HEK293 (cell line): ENCODE data around the gene TALDO1.

Source experiments
- CTCF ChIA-PET: fragments of 350-600 bp; formaldehyde crosslinking; extraction: SDS; loops from one replicate; lab custom pipeline; 2021; ENCODE audit warnings: antibody characterized with exemption; lab: Yijun Ruan, JAX
- POLR2A ChIA-PET: fragments of 300-600 bp; formaldehyde crosslinking; extraction: SDS; loops from one replicate; lab custom pipeline; 2020; ENCODE audit warnings: antibody characterized with exemption, inconsistent platforms; lab: Yijun Ruan, JAX
- H3K27ac ChIP-seq: fragments of 200-500 bp; sonication (Bioruptor generic); 2 replicates; pipeline ENCODE4 v1.5.1; 2014; ENCODE audit warnings: low read depth, low read length, control low read depth, inconsistent platforms; ENCODE audit errors: extremely low read depth
- H3K36me3 ChIP-seq, 2 experiments: fragments of 200-500 bp in 1 of 2; sonication (Bioruptor generic) in 1 of 2; 1 replicate in 1 of 2; 2 replicates in 1 of 2; pipeline ENCODE4 v1.5.1; 2014 to 2017; ENCODE audit warnings: inconsistent platforms in 2 of 2, low read length in 2 of 2; ENCODE audit not compliant: control insufficient read depth in 2 of 2, insufficient read depth in 1 of 2
- H3K4me1 ChIP-seq: fragments of 200-500 bp; sonication (Bioruptor generic); 2 replicates; pipeline ENCODE4 v1.5.1; 2014; ENCODE audit warnings: mild to moderate bottlenecking, low read length, inconsistent platforms; ENCODE audit not compliant: control insufficient read depth, insufficient read depth
- H3K4me3 ChIP-seq: 2 replicates; pipeline ENCODE4 v1.5.1; 2011; ENCODE audit warnings: low read depth, mild to moderate bottlenecking, control low read depth, low read length, moderate library complexity
- H3K9me3 ChIP-seq: fragments of 200-500 bp; sonication (Bioruptor generic); 2 replicates; pipeline ENCODE4 v1.5.1; 2014; ENCODE audit warnings: low read depth, low read length, inconsistent platforms; ENCODE audit not compliant: control insufficient read depth, insufficient read depth
- CTCF ChIP-seq: fragments of 450-650 bp; formaldehyde crosslinking; IDR thresholded peaks from 2 replicates; pipeline ENCODE4 v1.5.1; 2016; ENCODE audit warnings: missing biosample characterization, missing genetic modification characterization
- HOXC10 ChIP-seq: sonication (generic); formaldehyde crosslinking; IDR thresholded peaks from 2 replicates; pipeline ENCODE4 v1.8.1; 2023; ENCODE audit warnings: mild to moderate bottlenecking, missing genetic modification reagents
- KLF10 ChIP-seq: fragments of 450-650 bp; IDR thresholded peaks from 2 replicates; pipeline ENCODE4 v1.5.1; 2018; ENCODE audit warnings: missing biosample characterization, mild to moderate bottlenecking, missing genetic modification characterization
- KLF9 ChIP-seq: fragments of 450-650 bp; formaldehyde crosslinking; IDR thresholded peaks from 2 replicates; pipeline ENCODE4 v1.5.1; 2016; ENCODE audit warnings: missing biosample characterization, missing genetic modification characterization, low read depth
- SCRT2 ChIP-seq: fragments of 450-650 bp; formaldehyde crosslinking; IDR thresholded peaks from 2 replicates; pipeline ENCODE4 v1.5.1; 2016; ENCODE audit warnings: missing biosample characterization, missing genetic modification characterization
- SP2 ChIP-seq: fragments of 450-650 bp; formaldehyde crosslinking; IDR thresholded peaks from 2 replicates; pipeline ENCODE4 v1.5.1; 2016; ENCODE audit warnings: missing biosample characterization, missing genetic modification characterization
- ZBTB20 ChIP-seq: fragments of 450-650 bp; formaldehyde crosslinking; IDR thresholded peaks from 2 replicates; pipeline ENCODE4 v1.5.1; 2016; ENCODE audit warnings: missing biosample characterization, missing genetic modification characterization
- ZNF132 ChIP-seq: fragments of 450-650 bp; formaldehyde crosslinking; IDR thresholded peaks from 2 replicates; pipeline ENCODE4 v1.5.1; 2017; ENCODE audit warnings: missing biosample characterization, missing genetic modification characterization, borderline replicate concordance
- ZNF157 ChIP-seq: fragments of 450-650 bp; formaldehyde crosslinking; IDR thresholded peaks from 2 replicates; pipeline ENCODE4 v1.5.1; 2016; ENCODE audit warnings: missing biosample characterization, missing genetic modification characterization
- ZNF175 ChIP-seq: fragments of 450-650 bp; formaldehyde crosslinking; IDR thresholded peaks from 2 replicates; pipeline ENCODE4 v1.5.1; 2016; ENCODE audit warnings: missing biosample characterization, missing genetic modification characterization
- ZNF214 ChIP-seq: fragments of 450-650 bp; formaldehyde crosslinking; IDR thresholded peaks from 2 replicates; pipeline ENCODE4 v1.5.1; 2017; ENCODE audit warnings: missing biosample characterization, mild to moderate bottlenecking, missing genetic modification characterization, borderline replicate concordance
- ZNF280C ChIP-seq: fragments of 450-650 bp; formaldehyde crosslinking; IDR thresholded peaks from 2 replicates; pipeline ENCODE4 v1.5.1; 2016; ENCODE audit warnings: missing biosample characterization, missing genetic modification characterization
- ZNF292 ChIP-seq: fragments of 450-650 bp; formaldehyde crosslinking; IDR thresholded peaks from 2 replicates; pipeline ENCODE4 v1.5.1; 2016; ENCODE audit warnings: low read depth, missing biosample characterization, missing genetic modification characterization, borderline replicate concordance
- ZNF354C ChIP-seq: fragments of 450-650 bp; formaldehyde crosslinking; IDR thresholded peaks from 2 replicates; pipeline ENCODE4 v1.5.1; 2016; ENCODE audit warnings: missing biosample characterization, missing genetic modification characterization, low read depth, borderline replicate concordance
- ZNF488 ChIP-seq: fragments of 450-650 bp; formaldehyde crosslinking; IDR thresholded peaks from 2 replicates; pipeline ENCODE4 v1.5.1; 2016; ENCODE audit warnings: missing biosample characterization, missing genetic modification characterization
- ZNF510 ChIP-seq: fragments of 450-650 bp; formaldehyde crosslinking; IDR thresholded peaks from 2 replicates; pipeline ENCODE4 v1.5.1; 2018; ENCODE audit warnings: mild to moderate bottlenecking, missing genetic modification characterization, missing biosample characterization; ENCODE audit not compliant: insufficient replicate concordance
- ZNF521 ChIP-seq: fragments of 450-650 bp; formaldehyde crosslinking; IDR thresholded peaks from 2 replicates; pipeline ENCODE4 v1.5.1; 2017; ENCODE audit warnings: missing biosample characterization, mild to moderate bottlenecking, missing genetic modification characterization
- ZNF544 ChIP-seq: fragments of 450-650 bp; formaldehyde crosslinking; IDR thresholded peaks from 2 replicates; pipeline ENCODE4 v1.5.0; 2017; ENCODE audit warnings: missing biosample characterization, missing genetic modification characterization
- ZNF548 ChIP-seq: fragments of 450-650 bp; formaldehyde crosslinking; IDR thresholded peaks from 2 replicates; pipeline ENCODE4 v1.5.1; 2016; ENCODE audit warnings: missing biosample characterization, missing genetic modification characterization
- ZNF580 ChIP-seq: fragments of 450-650 bp; formaldehyde crosslinking; IDR thresholded peaks from 2 replicates; pipeline ENCODE4 v1.5.1; 2016; ENCODE audit warnings: missing biosample characterization, missing genetic modification characterization
- ZNF585B ChIP-seq: fragments of 450-650 bp; formaldehyde crosslinking; IDR thresholded peaks from 2 replicates; pipeline ENCODE4 v1.5.1; 2016; ENCODE audit warnings: missing biosample characterization, missing genetic modification characterization
- ZNF660 ChIP-seq: fragments of 450-650 bp; IDR thresholded peaks from 2 replicates; pipeline ENCODE4 v1.5.1; 2018; ENCODE audit warnings: missing biosample characterization, mild to moderate bottlenecking, missing genetic modification characterization
- ZNF747 ChIP-seq: fragments of 450-650 bp; formaldehyde crosslinking; IDR thresholded peaks from 2 replicates; pipeline ENCODE4 v1.5.1; 2016; ENCODE audit warnings: missing biosample characterization, missing genetic modification characterization
- ZNF76 ChIP-seq: fragments of 450-650 bp; formaldehyde crosslinking; IDR thresholded peaks from 2 replicates; pipeline ENCODE4; 2016; ENCODE audit warnings: low read depth, missing biosample characterization, missing genetic modification characterization, borderline replicate concordance

TALDO1 gene

GRCh38 chr11:809287-810039, 62.2 kb downstream of the TALDO1 start, which contains the start of gene RPLP2 (continued):
- TF ChIP-seq ZNF510 (tag by site-specific recombination), result no peak
- TF ChIP-seq ZNF747, result no peak
- TF ChIP-seq HOXC10, result no peak
- no peak for TF ChIP-seq ZNF292 (tag by site-specific recombination)
- TF ChIP-seq ZNF585B (tag by site-specific recombination), result no peak
- TF ChIP-seq ZNF548 (tag by site-specific recombination), result no peak
- TF ChIP-seq ZNF521 (tag by site-specific recombination), result no peak
- TF ChIP-seq SCRT2 (tag by site-specific recombination), result no peak
- TF ChIP-seq ZNF580 (tag by site-specific recombination), result peak; percentile 36; the same call in 1 of the 2 replicates
- no peak for TF ChIP-seq ZNF488 (tag by site-specific recombination)
- no peak for TF ChIP-seq ZNF175 (tag by site-specific recombination)
- peak; percentile 54; the same call in 1 of the 2 replicates for TF ChIP-seq KLF10 (tag by site-specific recombination)
- no peak for TF ChIP-seq ZNF157
- peak; percentile 98 for TF ChIP-seq ZBTB20 (tag by site-specific recombination)
- peak; percentile 89 for TF ChIP-seq SP2
- TF ChIP-seq KLF9 (tag by site-specific recombination), result peak; percentile 34
- TF ChIP-seq ZNF132, result no peak
- no peak for TF ChIP-seq ZNF214
- TF ChIP-seq, all 188 proteins: peak for 56

- POLR2A ChIA-PET, result interaction anchor here (0.6 to 11.4 kb wide), 15 partner anchors 9 to 234 kb away, joined by 3 to 202 read pairs (median 4); partner anchors contain the start of genes CD151, CRACR2B, PNPLA2 and TSPAN4
- peak overlapping the region; percentile 82 for H3K27ac ChIP-seq
- peak overlapping the region; percentile 91 for H3K4me3 ChIP-seq
- H3K9me3 ChIP-seq, result no peaks in the 10 kb centered on the region
- H3K4me1 ChIP-seq, result no peaks in the 10 kb centered on the region
- CTCF ChIA-PET, result interaction anchor here (1.1 kb wide), 1 partner anchor 11 kb away, joined by 6 read pairs; no protein-coding TSS in a partner anchor
- TF ChIP-seq ZNF76 (tag by site-specific recombination) (no peak), ZNF510 (tag by site-specific recombination) (no peak), ZNF660 (tag by site-specific recombination) (0 out of 2 replicates have a peak, but pooled peaks have one; percentile 42), ZNF544 (tag by site-specific recombination) (no peak), ZNF280C (tag by site-specific recombination) (no peak), ZNF354C (no peak), CTCF (tag by site-specific recombination) (0 out of 2 replicates have a peak, but pooled peaks have one; percentile 19)
- H3K36me3 ChIP-seq, result peaks cover 3 to 41% of the 10 kb centered on the region in 2 experiments; a peak in 2 of 3 replicates
Measured at GRCh38 chr11:810040-810567, 62.8 kb downstream of the TALDO1 start.
